ENCODE data around the gene SETBP1. TPM values are rescaled to one million over a fixed set of nuclear protein-coding genes. Genes with fewer than 3 reads are reported as not detected.

SETBP1 gene
- total RNA-seq, 1 donor from 2014 or later: 25.8 TPM

DNA sequence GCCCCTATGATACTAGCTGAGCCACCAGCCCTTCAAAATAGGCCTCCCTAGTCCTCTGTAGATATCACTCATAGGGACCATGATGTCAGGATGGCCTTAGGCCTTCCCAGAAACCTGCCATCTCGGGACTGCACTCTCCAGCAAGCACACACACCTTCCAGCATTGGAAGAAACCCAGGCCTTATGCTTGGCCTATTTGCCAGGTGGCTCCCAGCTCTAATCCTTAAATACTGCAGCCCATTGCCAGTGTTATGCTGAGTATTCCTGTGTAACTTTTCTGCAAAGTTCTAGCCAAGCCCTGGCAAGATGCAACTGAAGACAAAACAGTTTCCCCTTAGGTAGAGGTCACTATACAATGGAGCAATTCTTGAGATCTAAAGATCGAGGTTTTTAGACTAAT is 316.5 kb downstream of the SETBP1 start:
- H3K27me3 ChIP-seq (ENCODE audit: low read depth): no peaks in the 10 kb centered on the region
- ATAC-seq (no peak), DNase-seq (no peak)
- no peak overlapping the region for H3K4me3 ChIP-seq
- intact Hi-C loops (cut with DNase I): no loop called here
- TF ChIP-seq, protein P1, sequence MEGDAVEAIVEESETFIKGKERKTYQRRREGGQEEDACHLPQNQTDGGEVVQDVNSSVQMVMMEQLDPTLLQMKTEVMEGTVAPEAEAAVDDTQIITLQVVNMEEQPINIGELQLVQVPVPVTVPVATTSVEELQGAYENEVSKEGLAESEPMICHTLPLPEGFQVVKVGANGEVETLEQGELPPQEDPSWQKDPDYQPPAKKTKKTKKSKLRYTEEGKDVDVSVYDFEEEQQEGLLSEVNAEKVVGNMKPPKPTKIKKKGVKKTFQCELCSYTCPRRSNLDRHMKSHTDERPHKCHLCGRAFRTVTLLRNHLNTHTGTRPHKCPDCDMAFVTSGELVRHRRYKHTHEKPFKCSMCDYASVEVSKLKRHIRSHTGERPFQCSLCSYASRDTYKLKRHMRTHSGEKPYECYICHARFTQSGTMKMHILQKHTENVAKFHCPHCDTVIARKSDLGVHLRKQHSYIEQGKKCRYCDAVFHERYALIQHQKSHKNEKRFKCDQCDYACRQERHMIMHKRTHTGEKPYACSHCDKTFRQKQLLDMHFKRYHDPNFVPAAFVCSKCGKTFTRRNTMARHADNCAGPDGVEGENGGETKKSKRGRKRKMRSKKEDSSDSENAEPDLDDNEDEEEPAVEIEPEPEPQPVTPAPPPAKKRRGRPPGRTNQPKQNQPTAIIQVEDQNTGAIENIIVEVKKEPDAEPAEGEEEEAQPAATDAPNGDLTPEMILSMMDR (IDR thresholded peaks at IDR 0.05): no peak
- no peak overlapping the region for H3K27ac ChIP-seq
- no peaks in the 10 kb centered on the region for H3K36me3 ChIP-seq
- H3K4me1 ChIP-seq: no peaks in the 10 kb centered on the region
- H3K9me3 ChIP-seq: peaks cover 3% of the 10 kb centered on the region

DNA sequence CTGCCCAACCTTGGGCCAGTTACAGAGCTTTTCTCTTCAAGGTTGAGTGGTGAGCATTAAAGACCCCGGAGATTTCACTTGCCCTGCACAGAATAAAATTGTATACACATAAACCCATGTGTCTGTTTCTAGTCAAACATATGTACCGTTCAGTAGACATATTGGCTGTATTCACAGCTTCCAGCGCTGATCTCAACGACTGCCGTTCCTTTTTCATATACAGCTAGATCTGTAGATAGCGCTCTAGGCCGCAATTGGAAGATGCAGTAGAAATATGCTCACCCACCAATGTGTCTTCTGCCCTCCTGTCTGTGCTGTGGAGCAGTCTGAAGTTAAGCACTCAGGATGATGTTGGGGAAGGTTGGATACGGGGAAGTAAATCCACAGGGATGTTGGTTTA is 317.7 kb downstream of the SETBP1 start:
- intact Hi-C loops (cut with DNase I): no loop called here
- Histone ChIP-seq H3K36me3 (no peaks in the 10 kb centered on the region), H3K27ac (no peak overlapping the region), H3K27me3 (ENCODE audit: low read depth) (no peaks in the 10 kb centered on the region), H3K4me3 (no peak overlapping the region), H3K9me3 (peaks cover 3% of the 10 kb centered on the region), H3K4me1 (no peaks in the 10 kb centered on the region)
- TF ChIP-seq, protein P1 (IDR thresholded peaks at IDR 0.05): no peak
- DNase-seq (no peak), ATAC-seq (no peak)

DNA sequence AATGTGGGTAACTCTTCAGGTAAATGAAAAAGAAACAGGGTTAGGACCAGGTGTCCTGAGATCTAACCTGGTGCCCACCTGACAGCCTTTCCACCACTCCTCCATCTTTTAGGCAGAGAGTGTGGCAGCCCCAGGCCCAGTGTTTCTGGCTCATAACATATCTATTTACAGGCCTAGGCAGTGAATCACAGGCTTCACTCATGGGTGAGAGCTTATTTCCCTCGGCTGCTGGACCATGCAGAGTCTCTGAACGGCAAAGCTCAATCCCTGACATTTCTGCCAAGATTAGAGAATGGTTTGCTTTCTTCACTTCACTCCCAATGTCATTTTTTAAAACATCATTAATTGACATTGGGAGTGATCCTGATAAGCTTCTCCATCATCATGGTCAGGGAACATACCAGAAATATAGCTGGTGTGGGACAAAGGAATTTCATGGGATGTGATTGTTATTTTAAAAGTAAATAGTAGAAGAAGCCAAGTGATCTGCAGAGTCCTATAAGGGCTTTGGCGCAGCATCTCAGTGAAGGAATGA is 323.9 kb downstream of the SETBP1 start:
- Histone ChIP-seq H3K4me1 (no peaks in the 10 kb centered on the region), H3K27ac (no peak overlapping the region), H3K9me3 (no peaks in the 10 kb centered on the region), H3K27me3 (ENCODE audit: low read depth) (no peaks in the 10 kb centered on the region), H3K36me3 (no peaks in the 10 kb centered on the region), H3K4me3 (no peak overlapping the region)
- intact Hi-C loops (cut with DNase I): no loop called here
- TF ChIP-seq, protein P1 (IDR thresholded peaks at IDR 0.05): no peak
- ATAC-seq (no peak), DNase-seq (no peak)

- Histone ChIP-seq H3K4me3 (no peak overlapping the region), H3K27ac (no peak overlapping the region), H3K27me3 (ENCODE audit: low read depth) (no peaks in the 10 kb centered on the region), H3K4me1 (no peaks in the 10 kb centered on the region), H3K36me3 (no peaks in the 10 kb centered on the region), H3K9me3 (no peaks in the 10 kb centered on the region)
- TF ChIP-seq, protein P1 (IDR thresholded peaks at IDR 0.05): no peak
- no peak for DNase-seq
- no peak for ATAC-seq
- intact Hi-C loops (cut with DNase I): no loop called here
These were observed 326.2 kb downstream of the SETBP1 start for GRCh38 chr18:45006934-45007333.

DNA sequence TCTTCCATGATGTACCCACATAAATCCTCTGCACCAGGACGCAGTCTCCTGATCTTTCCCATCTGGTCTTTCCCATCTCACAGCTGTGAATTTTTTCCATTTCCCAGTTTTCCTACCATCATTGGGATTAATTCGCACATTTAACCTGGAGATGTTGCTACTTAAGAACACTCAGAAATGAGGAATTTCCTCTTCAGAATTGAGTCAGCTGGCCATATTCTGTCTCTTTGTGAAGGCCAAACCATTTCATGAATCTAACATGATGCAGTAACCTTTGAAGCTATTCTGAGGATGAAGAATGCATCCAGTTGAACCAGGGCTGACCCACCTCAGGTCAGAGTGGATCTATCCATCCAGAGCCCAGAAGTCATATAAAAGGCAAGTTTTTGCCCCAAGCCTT is 326.8 kb downstream of the SETBP1 start:
- DNase-seq (no peak), ATAC-seq (no peak)
- no peak overlapping the region for H3K4me3 ChIP-seq
- no peaks in the 10 kb centered on the region for H3K9me3 ChIP-seq
- no peak overlapping the region for H3K27ac ChIP-seq
- H3K36me3 ChIP-seq: no peaks in the 10 kb centered on the region
- no peaks in the 10 kb centered on the region for H3K27me3 ChIP-seq (ENCODE audit: low read depth)
- no peaks in the 10 kb centered on the region for H3K4me1 ChIP-seq
- TF ChIP-seq, protein P1 (IDR thresholded peaks at IDR 0.05): no peak
- intact Hi-C loops (cut with DNase I): no loop called here

Measured in lower lobe of right lung (tissue), 2 donors.